Myocyte (in vitro differentiated cells): ENCODE measurements around the gene CNGB1. TPM values are rescaled to one million over a fixed set of nuclear protein-coding genes. Genes with fewer than 3 reads are reported as not detected.
A peak's percentile ranks its signal among the peaks of the same experiment; 100 is the strongest.
"Not testable (repeated sequence)": the region's sequence is repeated elsewhere in the genome, so short reads cannot be mapped to it uniquely, and the experiment has no call there.

Experiments used
- DNase-seq: peaks from one replicate; pipeline ENCODE4 v3.0.0-alpha.2; 2012; ENCODE audit warnings: low read depth
- total RNA-seq: library from RNA; depleted of rRNA; stranded (reverse); fragments of >200 nt; gene quantifications from 2 replicates; pipeline ENCODE4 v1.2.3, GENCODE V29; 2014

Gene CNGB1
- total RNA-seq, 1 donor from 2014 or later: not detected

GRCh38 chr16:57938484-57938883 is 32.4 kb downstream of the CNGB1 start:
- DNase-seq: no peak

- DNase-seq: no peak
These were observed 33.1 kb downstream of the CNGB1 start for GRCh38 chr16:57937861-57938260.

- DNase-seq: no peak
These were observed 35.0 kb downstream of the CNGB1 start for GRCh38 chr16:57935904-57936303.

- no peak for DNase-seq
These were observed 40.4 kb downstream of the CNGB1 start for GRCh38 chr16:57930533-57930932.

GRCh38 chr16:57929250-57929649 is 41.7 kb downstream of the CNGB1 start:
- no peak for DNase-seq

GRCh38 chr16:57926041-57926440 is 44.9 kb downstream of the CNGB1 start:
- no peak for DNase-seq

GRCh38 chr16:57925310-57925709 is 45.6 kb downstream of the CNGB1 start:
- DNase-seq: no peak

GRCh38 chr16:57924514-57924913 is 46.4 kb downstream of the CNGB1 start:
- DNase-seq: no peak

GRCh38 chr16:57923841-57924240 is 47.1 kb downstream of the CNGB1 start:
- no peak for DNase-seq

GRCh38 chr16:57923418-57923817 is 47.5 kb downstream of the CNGB1 start:
- no peak for DNase-seq

- no peak for DNase-seq
These were observed 50.1 kb downstream of the CNGB1 start for GRCh38 chr16:57920880-57921229.

GRCh38 chr16:57920215-57920879 is 50.6 kb downstream of the CNGB1 start:
- no peak for DNase-seq

GRCh38 chr16:57918994-57919393 is 51.9 kb downstream of the CNGB1 start:
- no peak for DNase-seq

- DNase-seq: no peak
These were observed 52.5 kb downstream of the CNGB1 start for GRCh38 chr16:57918444-57918843.

- DNase-seq: not testable (repeated sequence)
These were observed 53.0 kb downstream of the CNGB1 start for GRCh38 chr16:57917929-57918328.

- not testable (repeated sequence) for DNase-seq
These were observed 53.4 kb downstream of the CNGB1 start for GRCh38 chr16:57917489-57917888.

- DNase-seq: no peak
These were observed 54.0 kb downstream of the CNGB1 start for GRCh38 chr16:57916735-57917438.

- no peak for DNase-seq
These were observed 55.0 kb downstream of the CNGB1 start for GRCh38 chr16:57915811-57916488.

GRCh38 chr16:57915267-57915666 is 55.7 kb downstream of the CNGB1 start:
- no peak for DNase-seq

- DNase-seq: peak; percentile 6
These were observed 56.4 kb downstream of the CNGB1 start for GRCh38 chr16:57914244-57915173.

GRCh38 chr16:57912529-57913260 is 58.2 kb downstream of the CNGB1 start:
- DNase-seq: no peak
